MM.1S (cell line): ENCODE data around the gene SYT17.

Experiments used
- CTCF ChIP-seq: fragments of 300-600 bp; sonication (generic); IDR thresholded peaks from 2 replicates; pipeline ENCODE4 v1.5.1; 2016; ENCODE audit warnings: antibody characterized with exemption, low read length, mixed read lengths
- EZH2 ChIP-seq: fragments of 300-600 bp; sonication (generic); optimal IDR thresholded peaks from 2 replicates; pipeline ENCODE3; 2017; ENCODE audit warnings: low read depth, mild to moderate bottlenecking, antibody characterized with exemption, low read length, mixed read lengths
- EZH2phosphoT487 ChIP-seq: fragments of 300-600 bp; sonication (generic); IDR thresholded peaks from 2 replicates; pipeline ENCODE4 v1.6.1; 2018; ENCODE audit warnings: antibody characterized with exemption, low read length

- TF ChIP-seq CTCF (no peak), EZH2 (no peak), EZH2phosphoT487 (no peak)
Observed at GRCh38 chr16:19147627-19148026, 20.4 kb upstream of the SYT17 start.
